Astrocyte of the spinal cord (primary cell): Measurements from ENCODE around the gene SPNS2.

ENCODE experiments used
- DNase-seq: peaks from one replicate; pipeline ENCODE4 v3.0.0; 2011; ENCODE audit warnings: low read depth, low spot score
- H3K4me3 ChIP-seq: 2 replicates; pipeline ENCODE4 v1.5.1; 2011; ENCODE audit warnings: low read depth, mild to moderate bottlenecking, low read length, moderate library complexity
- CTCF ChIP-seq: IDR thresholded peaks from 2 replicates; pipeline ENCODE4 v1.5.1; 2012; ENCODE audit warnings: low read depth, mild to moderate bottlenecking, low read length, inconsistent platforms
- in situ Hi-C: cut with HindIII; loops from 2 replicates; pipeline ENCODE4 v1.10.0; 2017; ENCODE audit warnings: low sequenced_read_pairs

The SPNS2 gene

GRCh38 chr17:4588391-4588790 is 89.7 kb downstream of the SPNS2 start:
- no peak for TF ChIP-seq CTCF
- H3K4me3 ChIP-seq: no peak overlapping the region
- in situ Hi-C loops: no loop called here
- no peak for DNase-seq
